Keratinocyte (primary cell): ENCODE results near the gene MPPED1.

Experiments used
- EZH2 ChIP-seq: IDR thresholded peaks from one replicate; pipeline ENCODE4 v1.6.1; 2012; ENCODE audit warnings: inconsistent platforms, mild to moderate bottlenecking, low read length, moderate library complexity
- TF ChIP-seq, protein P1 (sequence below), 3 experiments: IDR thresholded peaks in 1 of 3; conservative IDR thresholded peaks in 1 of 3; optimal IDR thresholded peaks in 1 of 3; 2 replicates in 2 of 3; 3 replicates in 1 of 3; pipeline versions ENCODE3 to v1.5.1; 2011; ENCODE audit warnings: low read length in 3 of 3, mild to moderate bottlenecking in 3 of 3, moderate library complexity in 2 of 3, control low read depth in 1 of 3, inconsistent platforms in 1 of 3; ENCODE audit not compliant: insufficient read depth in 2 of 3; ENCODE audit errors: extremely low read depth in 1 of 3

GRCh38 chr22:43509337-43509736 lies 97.5 kb downstream of the MPPED1 start:
- TF ChIP-seq, protein P1, sequence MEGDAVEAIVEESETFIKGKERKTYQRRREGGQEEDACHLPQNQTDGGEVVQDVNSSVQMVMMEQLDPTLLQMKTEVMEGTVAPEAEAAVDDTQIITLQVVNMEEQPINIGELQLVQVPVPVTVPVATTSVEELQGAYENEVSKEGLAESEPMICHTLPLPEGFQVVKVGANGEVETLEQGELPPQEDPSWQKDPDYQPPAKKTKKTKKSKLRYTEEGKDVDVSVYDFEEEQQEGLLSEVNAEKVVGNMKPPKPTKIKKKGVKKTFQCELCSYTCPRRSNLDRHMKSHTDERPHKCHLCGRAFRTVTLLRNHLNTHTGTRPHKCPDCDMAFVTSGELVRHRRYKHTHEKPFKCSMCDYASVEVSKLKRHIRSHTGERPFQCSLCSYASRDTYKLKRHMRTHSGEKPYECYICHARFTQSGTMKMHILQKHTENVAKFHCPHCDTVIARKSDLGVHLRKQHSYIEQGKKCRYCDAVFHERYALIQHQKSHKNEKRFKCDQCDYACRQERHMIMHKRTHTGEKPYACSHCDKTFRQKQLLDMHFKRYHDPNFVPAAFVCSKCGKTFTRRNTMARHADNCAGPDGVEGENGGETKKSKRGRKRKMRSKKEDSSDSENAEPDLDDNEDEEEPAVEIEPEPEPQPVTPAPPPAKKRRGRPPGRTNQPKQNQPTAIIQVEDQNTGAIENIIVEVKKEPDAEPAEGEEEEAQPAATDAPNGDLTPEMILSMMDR (optimal IDR thresholded peaks at IDR 0.05 in 1 of 3, IDR thresholded peaks at IDR 0.05 in 1 of 3, conservative IDR thresholded peaks at IDR 0.05 in 1 of 3; ENCODE audit: extremely low read depth in 1 of 3, insufficient read depth in 2 of 3, low read length in 3 of 3), result no peak
- TF ChIP-seq EZH2, result no peak
